OCI-LY1 (cell line): Measurements from ENCODE around the gene ASMTL.

Experiments
- H2AFZ ChIP-seq: fragments of 200-600 bp; sonication (generic), shearing (Covaris generic); 2 replicates; pipeline ENCODE4 v1.6.0; 2014; ENCODE audit warnings: antibody characterized with exemption, mild to moderate bottlenecking, low read length
- H3F3A ChIP-seq: fragments of 200-600 bp; sonication (generic), shearing (Covaris generic); 2 replicates; pipeline ENCODE4 v1.6.0; 2014; ENCODE audit warnings: mild to moderate bottlenecking, antibody characterized with exemption, low read length, moderate library complexity; ENCODE audit not compliant: insufficient read depth
- H3K27ac ChIP-seq: fragments of 200-600 bp; sonication (generic); 2 replicates; pipeline ENCODE4 v1.5.1; 2014; ENCODE audit warnings: low read length, mixed run types, mild to moderate bottlenecking, low read depth; ENCODE audit not compliant: poor library complexity, severe bottlenecking
- H3K27me3 ChIP-seq: fragments of 200-600 bp; sonication (generic); 2 replicates; pipeline ENCODE4 v1.6.0; 2014; ENCODE audit warnings: antibody characterized with exemption, mild to moderate bottlenecking, low read length, moderate library complexity; ENCODE audit not compliant: insufficient read depth
- H3K36me3 ChIP-seq: fragments of 200-600 bp; sonication (generic); 2 replicates; pipeline ENCODE4 v1.6.1; 2014; ENCODE audit warnings: mild to moderate bottlenecking, antibody characterized with exemption, low read length, moderate library complexity, mixed read lengths; ENCODE audit not compliant: insufficient read depth
- H3K4me1 ChIP-seq: fragments of 200-600 bp; sonication (generic); 2 replicates; pipeline ENCODE4 v1.5.1; 2014; ENCODE audit warnings: mild to moderate bottlenecking, low read length, moderate library complexity; ENCODE audit not compliant: insufficient read depth, severe bottlenecking
- H3K4me2 ChIP-seq: fragments of 200-600 bp; sonication (generic), shearing (Covaris generic); 2 replicates; pipeline ENCODE4 v1.6.1; 2014; ENCODE audit warnings: low read length
- H3K4me3 ChIP-seq: fragments of 200-600 bp; sonication (generic); 2 replicates; pipeline ENCODE4 v1.5.1; 2014; ENCODE audit warnings: low read length, low read depth, mild to moderate bottlenecking, mixed read lengths; ENCODE audit not compliant: poor library complexity, severe bottlenecking
- H3K79me2 ChIP-seq: fragments of 200-600 bp; shearing (Covaris generic); 2 replicates; pipeline ENCODE4 v1.6.1; 2016; ENCODE audit warnings: mixed run types, low read length, mixed read lengths; ENCODE audit not compliant: insufficient read depth
- H3K9ac ChIP-seq: fragments of 200-600 bp; sonication (generic), shearing (Covaris generic); 2 replicates; pipeline ENCODE4 v1.6.1; 2014; ENCODE audit warnings: mild to moderate bottlenecking, low read length, mixed read lengths
- H3K9me2 ChIP-seq: fragments of 200-600 bp; sonication (generic), shearing (Covaris generic); 2 replicates; pipeline ENCODE4 v1.6.1; 2014; ENCODE audit warnings: low read depth, mild to moderate bottlenecking, low read length, mixed read lengths
- H3K9me3 ChIP-seq: fragments of 200-600 bp; shearing (Covaris generic); 2 replicates; pipeline ENCODE4 v1.6.1; 2014; ENCODE audit warnings: low read length, mixed read lengths
- H4K20me1 ChIP-seq: fragments of 200-600 bp; sonication (generic), shearing (Covaris generic); 2 replicates; pipeline ENCODE4 v1.6.0; 2016; ENCODE audit warnings: mild to moderate bottlenecking, low read length; ENCODE audit not compliant: insufficient read depth
- EZH2 ChIP-seq: fragments of 200-600 bp; sonication (generic), shearing (Covaris generic); IDR thresholded peaks from 2 replicates; pipeline ENCODE4 v1.8.0; 2017; ENCODE audit warnings: borderline replicate concordance, mixed run types, mild to moderate bottlenecking, antibody characterized with exemption, low read length, moderate library complexity, mixed read lengths
- TF ChIP-seq, protein P1 (sequence below): fragments of 200-600 bp; sonication (generic), shearing (Covaris generic); IDR thresholded peaks from 2 replicates; pipeline ENCODE4 v1.5.1; 2017; ENCODE audit warnings: mild to moderate bottlenecking, antibody characterized with exemption, low read length, moderate library complexity, mixed read lengths

The ASMTL gene

DNA sequence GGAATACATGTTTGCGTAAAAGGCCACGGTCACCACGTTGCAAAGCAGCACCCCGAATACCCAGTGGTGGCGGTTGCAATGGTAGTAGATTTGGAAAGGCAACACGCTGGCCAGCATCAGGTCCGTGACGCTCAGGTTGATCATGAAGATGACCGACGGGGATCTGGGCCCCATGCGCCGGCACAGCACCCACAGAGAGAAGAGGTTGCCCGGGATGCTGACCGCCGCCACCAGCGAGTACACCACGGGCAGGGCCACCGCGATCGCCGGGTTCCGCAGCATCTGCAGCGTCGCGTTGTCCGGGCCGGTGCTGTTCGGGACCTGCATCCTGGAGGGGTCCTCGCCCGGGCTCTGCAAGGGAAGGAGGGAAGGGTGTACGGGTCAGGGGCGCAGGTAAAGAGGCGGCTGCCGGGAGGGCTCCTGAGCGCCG is 13.5 kb upstream of the ASMTL start:
- TF ChIP-seq EZH2 = no peak
- TF ChIP-seq, protein P1, sequence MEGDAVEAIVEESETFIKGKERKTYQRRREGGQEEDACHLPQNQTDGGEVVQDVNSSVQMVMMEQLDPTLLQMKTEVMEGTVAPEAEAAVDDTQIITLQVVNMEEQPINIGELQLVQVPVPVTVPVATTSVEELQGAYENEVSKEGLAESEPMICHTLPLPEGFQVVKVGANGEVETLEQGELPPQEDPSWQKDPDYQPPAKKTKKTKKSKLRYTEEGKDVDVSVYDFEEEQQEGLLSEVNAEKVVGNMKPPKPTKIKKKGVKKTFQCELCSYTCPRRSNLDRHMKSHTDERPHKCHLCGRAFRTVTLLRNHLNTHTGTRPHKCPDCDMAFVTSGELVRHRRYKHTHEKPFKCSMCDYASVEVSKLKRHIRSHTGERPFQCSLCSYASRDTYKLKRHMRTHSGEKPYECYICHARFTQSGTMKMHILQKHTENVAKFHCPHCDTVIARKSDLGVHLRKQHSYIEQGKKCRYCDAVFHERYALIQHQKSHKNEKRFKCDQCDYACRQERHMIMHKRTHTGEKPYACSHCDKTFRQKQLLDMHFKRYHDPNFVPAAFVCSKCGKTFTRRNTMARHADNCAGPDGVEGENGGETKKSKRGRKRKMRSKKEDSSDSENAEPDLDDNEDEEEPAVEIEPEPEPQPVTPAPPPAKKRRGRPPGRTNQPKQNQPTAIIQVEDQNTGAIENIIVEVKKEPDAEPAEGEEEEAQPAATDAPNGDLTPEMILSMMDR = no peak
- Histone ChIP-seq H3K79me2 (peaks cover 3% of the 10 kb centered on the region; the same call in 1 of the 2 replicates), H3K36me3 (peaks cover 52% of the 10 kb centered on the region), H3K27me3 (no peaks in the 10 kb centered on the region), H3K4me3 (no peak overlapping the region), H3K4me2 (no peak overlapping the region), H3K9ac (no peak overlapping the region), H2AFZ (no peak overlapping the region), H3K9me3 (no peaks in the 10 kb centered on the region), H3F3A (peaks cover 28% of the 10 kb centered on the region), H3K4me1 (peaks cover 43% of the 10 kb centered on the region), H3K9me2 (no peaks in the 10 kb centered on the region), H3K27ac (peak overlapping the region; percentile 94), H4K20me1 (no peaks in the 10 kb centered on the region)

DNA sequence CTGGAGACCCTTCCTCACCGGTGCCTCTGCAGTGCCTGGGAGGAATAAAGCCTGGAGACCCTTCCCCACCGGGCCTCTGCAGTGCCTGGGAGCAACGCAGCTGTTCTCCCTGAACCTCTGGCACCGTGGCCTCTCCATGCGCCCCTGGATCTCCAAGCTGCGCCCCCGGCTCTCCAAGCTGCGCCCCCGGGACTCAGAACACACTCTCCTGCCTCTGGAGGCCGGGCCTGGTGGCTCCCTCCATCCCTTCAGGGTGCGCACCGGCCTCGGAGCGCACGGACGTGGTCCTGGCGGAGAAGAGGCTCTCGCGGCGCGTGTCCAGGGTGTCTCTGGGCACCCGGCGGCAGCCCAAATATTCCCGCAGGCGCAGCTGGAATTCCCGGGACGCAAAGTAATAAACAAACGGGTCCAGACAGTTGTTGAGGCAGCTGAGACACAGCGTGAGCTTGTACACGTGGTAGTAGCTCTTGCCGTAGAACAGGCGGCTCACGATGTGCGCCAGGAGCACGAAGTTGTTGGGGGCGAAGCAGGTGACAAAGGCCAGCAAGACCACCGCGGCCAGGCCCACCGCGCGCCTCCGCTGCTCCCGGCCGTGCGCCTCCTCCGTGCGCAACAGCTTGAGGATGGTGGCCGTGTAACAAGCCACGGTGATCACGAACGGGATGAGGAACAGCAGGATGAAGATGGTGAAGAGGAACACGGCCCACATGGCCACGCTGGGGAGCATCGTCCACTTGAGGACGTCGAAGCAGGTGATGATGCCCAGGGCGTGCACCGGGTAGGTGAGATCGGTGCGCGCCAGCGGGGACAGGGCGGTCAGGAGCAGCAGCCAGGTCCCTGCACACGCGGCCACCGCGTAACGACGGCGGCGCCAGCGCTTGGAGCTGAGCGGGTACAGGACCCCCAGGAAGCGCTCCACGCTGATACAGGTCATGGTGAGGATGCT is 12.8 kb upstream of the ASMTL start:
- Histone ChIP-seq H3K27me3 (no peaks in the 10 kb centered on the region), H3K4me1 (peaks cover 36% of the 10 kb centered on the region), H3F3A (peaks cover 25% of the 10 kb centered on the region), H3K4me2 (no peak overlapping the region), H3K27ac (peak overlapping the region; percentile 48), H3K79me2 (peaks cover 3% of the 10 kb centered on the region; the same call in 1 of the 2 replicates), H4K20me1 (no peaks in the 10 kb centered on the region), H3K9me3 (no peaks in the 10 kb centered on the region), H3K9ac (no peak overlapping the region), H2AFZ (no peak overlapping the region), H3K4me3 (no peak overlapping the region), H3K36me3 (peaks cover 52% of the 10 kb centered on the region), H3K9me2 (no peaks in the 10 kb centered on the region)
- no peak for TF ChIP-seq EZH2
- TF ChIP-seq, protein P1 = no peak

DNA sequence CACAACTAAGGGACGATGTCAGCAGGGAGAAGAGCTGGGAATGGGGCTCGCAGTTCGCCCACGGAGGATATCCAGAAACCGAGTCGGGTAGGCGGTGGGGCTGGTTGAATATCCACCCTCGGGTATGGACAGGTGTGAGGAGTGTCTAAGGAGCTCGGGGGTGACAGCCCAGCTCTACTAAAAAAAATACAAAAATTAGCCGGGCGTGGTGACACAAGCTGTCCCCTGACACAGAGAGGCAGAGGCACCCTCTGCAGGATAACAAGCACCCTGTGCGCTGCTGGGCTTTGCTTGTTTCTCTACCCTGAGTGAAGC is 12.2 kb upstream of the ASMTL start:
- no peak overlapping the region for H3K4me2 ChIP-seq

More for the DNA sequence above, 12.2 kb upstream of the ASMTL start:
- TF ChIP-seq, protein P1 = no peak
- TF ChIP-seq EZH2 = no peak
- Histone ChIP-seq H3K4me1 (peaks cover 30% of the 10 kb centered on the region), H4K20me1 (no peaks in the 10 kb centered on the region), H3K9ac (no peak overlapping the region), H3K79me2 (no peaks in the 10 kb centered on the region), H3K9me3 (no peaks in the 10 kb centered on the region), H3K36me3 (peaks cover 52% of the 10 kb centered on the region), H3K27ac (peak overlapping the region; percentile 48), H3K4me3 (no peak overlapping the region), H2AFZ (no peak overlapping the region), H3K27me3 (no peaks in the 10 kb centered on the region), H3K9me2 (no peaks in the 10 kb centered on the region), H3F3A (peaks cover 21% of the 10 kb centered on the region)
